CD4-positive, alpha-beta T cell treated with Interleukin-17A for 4 hours (primary cell): ENCODE results near the gene THAP7.

Experiments used
- DNase-seq: peaks from one replicate; pipeline ENCODE4 v3.0.0-alpha.2; 2020; ENCODE audit warnings: mixed read lengths

Gene THAP7

DNA sequence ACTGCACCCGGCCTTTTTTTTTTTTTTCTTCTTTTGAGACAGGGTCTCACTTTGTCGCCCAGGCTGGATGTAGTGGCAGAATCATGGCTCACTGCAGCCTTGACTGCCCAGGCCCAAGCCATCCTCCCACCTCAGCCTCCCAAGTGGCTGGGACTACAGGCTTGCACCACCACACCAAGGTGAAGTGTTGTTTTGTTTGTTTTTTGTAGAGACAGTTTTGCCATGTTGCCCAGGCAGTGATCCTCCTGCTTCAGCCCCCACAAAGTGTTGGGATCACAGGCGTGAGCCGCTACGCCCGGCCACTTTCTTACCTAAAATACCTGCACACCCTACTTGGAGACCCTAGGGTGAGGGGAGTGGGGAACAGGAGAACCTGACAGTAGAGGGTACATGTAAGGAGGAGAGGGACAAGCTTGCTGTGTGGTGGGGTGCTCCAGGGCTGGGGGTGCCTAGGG is 39.4 kb downstream of the THAP7 start:
- no peak for DNase-seq

DNA sequence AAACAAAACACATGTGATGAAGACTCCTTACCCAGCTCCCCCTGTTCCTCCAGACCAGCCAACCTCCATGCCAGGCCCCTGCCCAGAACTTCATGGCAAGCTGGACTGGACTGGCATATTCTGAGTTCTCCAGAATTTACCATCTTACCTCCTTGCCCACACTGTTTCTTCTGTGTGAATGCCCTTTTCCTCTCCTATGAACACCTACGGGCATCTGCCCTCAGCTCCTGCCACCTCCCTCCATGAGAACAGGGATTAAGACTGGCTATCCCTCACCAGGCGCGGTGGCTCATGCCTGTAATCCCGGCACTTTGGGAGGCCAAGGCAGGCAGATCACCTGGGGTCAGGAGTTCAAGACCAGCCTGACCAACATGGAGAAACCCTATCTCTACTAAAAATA is 41.3 kb downstream of the THAP7 start:
- DNase-seq: no peak

DNA sequence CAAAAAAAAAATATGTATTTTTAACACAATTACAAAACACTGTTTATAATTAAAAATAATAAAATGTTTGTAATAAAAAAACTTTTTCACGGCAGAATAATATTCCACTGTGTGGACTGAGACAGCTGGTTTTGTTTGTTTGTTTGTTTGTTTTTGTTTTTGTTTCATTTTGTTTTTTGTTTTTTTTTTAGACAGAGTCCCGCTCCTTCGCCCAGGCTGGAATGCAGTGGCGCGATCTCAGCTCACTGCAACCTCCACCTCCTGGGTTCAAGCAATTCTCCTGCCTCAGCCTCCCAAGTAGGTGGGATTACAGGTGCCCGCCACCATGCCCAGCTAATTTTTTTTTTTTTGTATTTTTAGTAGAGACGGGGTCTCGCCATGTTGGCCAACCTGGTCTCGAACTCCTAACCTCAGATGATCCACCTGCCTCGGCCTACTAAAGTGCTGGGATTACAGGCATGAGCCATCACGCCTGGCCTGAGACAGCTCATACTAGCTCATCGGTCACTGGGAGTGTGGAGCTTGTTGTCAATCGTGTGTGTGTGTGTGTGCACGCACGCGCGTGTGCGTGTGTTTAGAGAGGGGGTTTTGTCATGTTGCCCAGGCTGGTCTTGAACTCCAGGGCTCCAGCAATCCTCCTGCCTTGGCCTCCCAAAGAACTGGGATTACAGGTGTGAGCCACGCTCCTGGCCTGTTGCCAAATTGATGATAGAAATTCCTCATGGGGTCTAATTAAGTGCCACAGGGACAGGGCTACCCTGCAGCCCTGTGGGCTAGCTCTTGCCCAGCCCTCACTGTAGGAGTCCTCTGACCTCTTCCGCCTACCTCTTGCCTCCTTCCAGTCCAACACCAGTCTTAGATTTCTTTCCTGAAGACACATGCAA is 42.1 kb downstream of the THAP7 start:
- DNase-seq: no peak

DNA sequence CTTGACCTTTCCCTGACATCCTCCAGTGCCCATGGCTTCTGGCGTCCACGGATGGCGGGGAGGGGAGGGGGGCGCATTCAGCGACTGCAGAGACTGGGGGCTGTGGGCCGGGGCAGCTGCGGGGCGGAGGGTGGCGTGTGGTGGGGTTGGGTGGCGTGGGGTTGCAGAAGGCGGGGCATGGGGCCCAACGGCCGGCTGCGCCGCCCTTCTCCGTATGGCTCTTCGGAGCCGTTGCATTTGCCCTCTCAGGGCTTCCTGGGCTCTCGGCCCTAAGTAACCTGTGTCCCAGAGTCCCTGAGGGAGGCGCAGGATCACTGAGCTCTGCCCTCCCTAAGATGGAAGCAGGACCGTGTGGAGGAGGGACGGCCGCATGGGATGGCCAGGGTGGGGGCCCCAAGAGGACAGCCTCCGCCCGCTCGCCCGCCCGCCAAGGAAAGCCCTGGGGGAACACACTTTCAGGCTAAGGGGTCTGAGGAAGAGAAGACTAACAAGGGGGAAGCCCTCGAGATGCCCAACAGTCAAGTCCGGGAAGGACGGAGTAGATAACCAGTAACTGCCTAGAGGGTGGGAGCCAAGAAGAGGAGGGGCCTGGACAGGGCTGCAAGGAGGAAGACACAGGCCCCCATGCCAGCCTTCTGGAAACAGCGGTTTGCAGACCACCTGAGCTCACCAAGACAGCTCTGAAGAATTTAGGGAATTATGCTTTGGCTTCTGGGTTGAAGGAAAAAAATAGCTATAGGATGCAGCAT is 44.1 kb downstream of the THAP7 start:
- DNase-seq: no peak

DNA sequence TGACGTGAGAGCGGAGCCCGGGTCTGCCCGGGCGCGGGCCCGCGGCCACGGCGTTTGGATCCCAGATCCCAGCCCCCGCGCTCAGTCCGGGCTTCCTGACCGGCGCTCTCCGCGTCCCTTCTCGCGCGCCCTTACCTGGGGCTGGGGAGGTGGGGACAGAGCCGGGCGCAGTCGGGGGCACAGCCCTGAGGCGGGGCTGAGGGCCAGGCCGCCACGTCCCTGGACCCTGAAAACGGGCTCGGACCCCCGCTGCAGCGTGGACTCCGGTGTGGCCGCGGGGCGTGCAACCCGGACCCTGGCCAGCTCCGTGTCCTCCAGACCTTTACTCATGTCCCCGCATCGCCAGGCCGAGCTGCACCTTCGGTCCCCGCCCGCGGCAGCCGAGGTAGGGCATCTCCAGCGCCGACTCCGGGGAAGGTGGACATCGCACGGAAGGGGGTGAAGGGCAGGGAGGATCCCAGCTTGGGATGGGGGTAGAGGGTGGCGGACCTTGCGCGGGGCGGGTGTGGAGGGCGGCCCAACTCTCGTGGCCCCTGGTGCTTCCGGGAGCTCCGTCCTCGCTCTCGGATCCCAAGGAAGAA is 44.7 kb downstream of the THAP7 start:
- DNase-seq: no peak

DNA sequence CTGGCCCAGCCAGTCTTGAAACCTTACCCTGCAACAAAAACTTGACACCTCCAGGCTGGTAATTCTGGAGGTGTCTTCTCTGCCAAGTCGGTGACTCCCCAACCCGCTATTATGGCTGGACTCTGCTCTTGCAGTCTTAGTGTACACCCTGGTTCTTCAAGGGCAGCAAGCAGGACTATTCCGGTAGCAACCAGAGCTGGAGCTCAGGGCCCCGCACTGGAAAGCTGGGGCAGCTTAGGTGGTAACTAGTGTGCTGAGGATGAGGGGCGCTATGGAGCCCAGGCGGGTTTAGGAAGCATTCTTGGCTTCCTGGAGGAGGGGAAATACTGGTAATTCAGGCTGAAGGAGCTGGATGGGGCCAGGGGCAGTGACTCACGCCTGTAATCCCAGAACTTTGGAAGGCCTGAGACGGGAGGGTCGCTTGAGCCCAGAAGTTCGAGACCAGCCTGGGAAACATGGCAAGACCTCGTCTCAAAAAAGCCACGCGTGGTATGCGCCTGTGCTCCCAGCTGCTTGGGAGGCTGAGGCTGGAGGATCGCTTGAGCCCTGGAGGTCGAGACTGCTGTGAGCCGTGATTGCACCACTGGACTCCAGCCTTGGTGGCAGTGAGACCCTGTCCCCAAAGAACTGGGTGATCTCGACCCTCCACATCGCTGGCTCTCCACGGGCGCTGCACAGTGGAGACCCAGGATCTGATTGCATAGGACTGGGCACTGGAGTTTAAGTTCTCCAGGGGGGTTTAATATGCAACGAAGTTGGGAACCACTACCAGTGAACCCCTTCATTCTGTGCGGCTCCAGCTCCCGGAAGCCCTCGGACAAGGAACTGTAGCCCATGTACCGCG is 45.4 kb downstream of the THAP7 start:
- no peak for DNase-seq

DNA sequence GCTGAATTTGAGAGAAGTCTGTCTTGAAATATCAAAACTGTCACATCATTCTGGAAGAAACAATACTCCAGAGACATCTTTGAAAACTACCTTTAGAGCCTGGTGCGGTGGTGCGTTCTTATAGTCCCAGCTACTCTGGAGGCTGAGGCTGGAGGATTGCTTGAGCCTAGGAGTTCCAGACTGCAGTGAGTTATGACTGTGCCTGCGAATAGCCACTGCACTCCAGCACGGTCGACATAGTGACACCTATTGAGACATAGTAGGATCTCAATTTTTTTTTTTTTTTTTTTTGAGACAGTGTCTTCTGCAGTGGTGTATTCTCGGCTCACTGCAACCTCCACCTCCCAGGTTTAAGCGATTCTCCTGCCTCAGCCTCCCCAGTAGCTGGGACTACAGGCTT is 46.4 kb downstream of the THAP7 start:
- no peak for DNase-seq

DNA sequence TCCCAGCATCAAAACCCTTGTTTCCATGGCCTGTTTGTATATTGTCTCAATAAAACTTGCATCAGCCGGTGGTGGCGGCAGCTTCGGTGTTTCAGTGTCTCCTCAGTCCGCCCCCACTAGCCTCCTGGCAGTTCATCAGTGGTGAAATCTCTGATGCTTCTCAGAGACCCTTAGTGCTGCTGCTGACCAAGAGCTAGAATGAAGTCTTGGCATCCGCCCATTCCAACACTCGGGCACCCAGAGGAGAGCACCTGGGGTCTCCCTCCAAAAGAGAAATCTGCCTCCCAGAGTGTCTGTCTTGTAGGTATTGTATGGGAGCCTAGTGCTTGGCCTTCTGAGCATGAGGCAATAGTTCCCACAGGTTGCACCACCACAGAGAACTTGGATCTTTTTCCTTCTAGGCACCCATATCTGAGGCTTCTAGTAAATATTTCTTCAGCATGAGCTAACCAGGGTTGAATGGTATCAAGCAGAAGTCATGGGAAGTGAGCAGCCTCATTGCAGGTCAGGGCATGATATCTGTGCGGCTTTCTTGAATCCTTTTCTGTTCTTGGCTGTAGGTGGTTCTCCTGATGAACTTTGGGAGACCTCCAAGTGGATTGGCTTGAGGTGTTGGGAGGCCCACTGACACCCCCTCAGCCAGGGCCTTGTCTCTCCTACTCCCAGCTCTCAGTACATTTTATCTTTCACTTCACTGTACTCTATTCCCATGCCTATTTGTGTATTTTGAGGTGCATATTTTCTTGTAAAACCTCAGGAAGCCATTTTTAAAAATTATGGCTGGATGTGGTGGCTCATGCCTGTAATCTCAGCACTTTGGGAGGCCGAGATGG is 48.0 kb downstream of the THAP7 start:
- no peak for DNase-seq

DNA sequence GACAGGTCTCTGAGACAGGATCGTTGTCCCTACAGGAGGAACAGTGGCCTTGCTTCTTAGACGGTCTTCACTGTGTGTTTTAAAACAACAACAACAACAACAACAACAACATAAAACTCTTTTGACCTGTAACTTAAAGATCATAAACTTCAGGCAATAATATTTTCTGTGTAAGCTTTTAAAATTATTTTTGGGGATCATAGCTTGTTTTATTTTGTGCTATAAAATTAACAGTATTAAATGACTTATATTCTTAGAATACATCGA is 48.6 kb downstream of the THAP7 start:
- no peak for DNase-seq

DNA sequence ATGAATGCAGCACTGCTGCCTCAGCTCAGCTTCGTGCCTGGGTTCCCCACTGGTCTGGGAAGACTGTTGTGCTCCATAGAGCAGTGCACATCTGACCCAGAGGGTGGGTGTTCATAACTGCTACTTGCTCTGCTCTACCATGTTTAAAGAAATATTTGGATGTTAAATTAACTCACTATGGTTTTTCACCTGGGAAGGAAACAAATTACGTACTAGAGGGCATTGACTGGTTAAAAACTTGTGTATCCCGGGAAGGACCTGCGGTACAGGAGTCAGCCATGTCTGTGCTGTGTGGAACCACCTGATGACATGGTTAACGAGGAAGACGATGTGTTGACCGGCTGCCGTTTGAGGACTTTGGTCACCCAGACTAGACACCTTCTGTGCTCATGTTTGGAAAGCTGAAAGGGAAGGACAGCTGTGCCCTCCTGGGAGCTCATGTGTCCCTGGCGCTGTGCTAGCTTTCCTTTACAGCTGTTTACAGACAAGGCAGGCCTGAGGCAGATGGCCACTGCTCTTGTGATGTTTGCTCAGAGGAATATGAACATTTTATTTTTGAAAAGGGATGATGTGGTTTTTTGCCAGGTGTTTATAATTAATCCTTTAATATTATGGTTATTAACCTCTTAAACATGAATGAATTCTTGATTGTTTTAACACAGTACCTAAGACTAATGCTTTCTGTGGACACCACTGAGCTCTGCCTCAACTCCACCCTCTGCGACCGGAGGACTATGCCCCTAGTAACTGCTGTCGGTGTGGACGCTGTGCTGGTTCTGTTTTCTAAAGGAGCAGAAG is 49.2 kb downstream of the THAP7 start:
- DNase-seq: no peak

DNA sequence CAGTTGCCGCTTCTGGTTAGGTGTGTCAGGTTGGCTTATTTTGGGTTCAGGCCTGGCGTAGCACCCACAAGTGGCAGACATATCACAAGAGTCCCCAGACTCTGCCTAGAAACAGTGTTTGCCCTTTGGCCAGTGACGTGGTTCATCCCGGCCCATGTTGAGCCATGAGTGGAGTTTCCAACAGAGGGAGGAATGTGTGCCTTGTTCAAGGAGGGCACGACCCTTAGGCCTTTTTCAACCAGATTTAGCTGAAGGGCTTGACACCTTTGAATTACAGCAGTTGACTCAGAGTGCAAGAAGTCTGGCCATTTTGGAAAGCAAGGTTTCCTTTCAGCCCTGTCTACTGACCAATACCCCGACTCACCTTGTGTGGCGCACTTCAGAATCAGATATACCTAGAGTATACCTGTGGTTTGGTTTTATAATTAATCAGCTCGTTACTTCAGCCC is 50.0 kb downstream of the THAP7 start:
- no peak for DNase-seq

DNA sequence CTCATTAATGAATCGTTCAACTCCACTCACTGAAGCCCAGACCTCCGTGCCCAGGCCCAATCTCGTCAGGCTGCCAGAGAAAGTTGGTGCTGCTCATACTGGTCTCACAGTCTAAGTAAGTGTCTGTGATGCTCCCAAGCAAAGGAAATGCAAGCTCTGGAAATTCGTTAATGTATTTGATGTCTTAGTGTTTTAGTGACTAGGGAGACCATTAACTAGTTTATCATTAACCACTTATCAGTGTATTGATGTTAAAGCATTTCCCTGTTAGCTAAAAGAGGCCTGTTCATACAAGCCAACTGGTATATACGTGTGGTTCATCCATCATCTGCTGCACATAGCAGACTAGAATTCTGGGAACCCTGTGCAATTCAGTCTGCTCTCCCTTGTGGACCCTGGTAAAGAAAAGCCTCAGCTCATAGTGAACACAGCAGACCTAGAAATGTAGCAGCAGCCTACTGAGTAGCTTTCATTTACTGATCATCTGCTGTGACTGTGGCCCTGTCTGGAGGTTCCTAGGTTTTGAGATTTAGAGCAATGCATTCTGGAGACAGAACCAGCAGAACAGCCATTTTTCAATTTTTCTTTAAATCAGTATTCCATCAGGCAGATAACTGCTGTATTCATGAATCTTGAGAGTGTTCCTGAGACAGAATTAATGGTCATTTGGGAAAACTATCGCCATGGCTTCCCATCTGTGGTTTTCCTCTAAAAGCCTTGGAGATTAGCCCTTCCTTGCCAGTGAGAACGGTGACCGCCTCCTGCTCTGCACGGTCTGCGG is 50.6 kb downstream of the THAP7 start:
- DNase-seq: no peak

DNA sequence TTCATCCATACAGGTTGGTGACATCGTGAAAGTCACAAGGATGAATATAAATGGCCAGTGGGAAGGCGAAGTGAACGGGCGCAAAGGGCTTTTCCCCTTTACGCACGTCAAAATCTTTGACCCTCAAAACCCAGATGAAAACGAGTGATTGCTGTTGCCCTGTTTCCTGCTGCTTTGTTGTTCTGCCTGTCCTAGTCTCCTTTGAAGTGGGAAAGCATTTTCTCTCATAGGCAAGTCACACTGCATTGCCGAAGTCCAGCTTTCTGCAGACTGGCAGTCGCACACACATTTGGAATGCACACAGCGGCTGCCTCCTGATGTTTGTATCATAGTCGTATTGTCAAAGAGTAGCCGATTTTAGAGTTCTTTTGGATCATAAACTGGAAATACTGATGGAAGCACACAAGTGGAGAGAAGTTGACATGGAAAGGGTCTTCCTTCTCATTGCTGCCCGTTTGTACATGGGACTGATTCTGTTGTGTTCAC is 52.2 kb downstream of the THAP7 start:
- DNase-seq: no peak
